GM23338 (cell line): Measurements from ENCODE around the gene REEP6.
"Not testable (repeated sequence)": the region's sequence is repeated elsewhere in the genome, so short reads cannot be mapped to it uniquely, and the experiment has no call there.

Experiments used
- CREB1 ChIP-seq: fragments of 250-450 bp; sonication (Bioruptor Pico); IDR thresholded peaks from 2 replicates; pipeline ENCODE4 v1.5.0; 2020; ENCODE audit warnings: low read depth, mild to moderate bottlenecking, moderate library complexity
- CTCF ChIP-seq, 2 experiments: fragments of 200-600 bp in 1 of 2; sonication (generic) in 1 of 2; conservative IDR thresholded peaks; 2 replicates each; pipeline versions ENCODE4 v1.5.1 to v1.6.1; 2016 to 2017; ENCODE audit warnings: antibody characterized with exemption in 2 of 2, low read depth in 2 of 2, mild to moderate bottlenecking in 2 of 2, moderate library complexity in 1 of 2

GRCh38 chr19:1535699-1536098, 44.7 kb downstream of the REEP6 start:
- TF ChIP-seq CTCF (conservative IDR thresholded peaks at IDR 0.05; ENCODE audit: low read depth in 2 of 2); CREB1 (CRISPR knock-in tag): not testable (repeated sequence)
